22Rv1 (cell line): ENCODE data around the gene GPC6.

Experiments
- CTCF ChIP-seq: fragments of 450-650 bp; IDR thresholded peaks from 2 replicates; pipeline ENCODE4 v1.5.1; 2017; ENCODE audit warnings: mild to moderate bottlenecking
- ZFX ChIP-seq: fragments of 450-650 bp; IDR thresholded peaks from 2 replicates; pipeline ENCODE4 v1.6.1; 2017; ENCODE audit warnings: antibody characterized with exemption, borderline replicate concordance

- TF ChIP-seq CTCF, result 0 out of 2 replicates have a peak, but pooled peaks have one; percentile 13
- no peak for TF ChIP-seq ZFX
Observed at GRCh38 chr13:94224670-94225069, 998.1 kb downstream of the GPC6 start.
